ENCODE results near the gene ALDH18A1.

The ALDH18A1 gene

DNA sequence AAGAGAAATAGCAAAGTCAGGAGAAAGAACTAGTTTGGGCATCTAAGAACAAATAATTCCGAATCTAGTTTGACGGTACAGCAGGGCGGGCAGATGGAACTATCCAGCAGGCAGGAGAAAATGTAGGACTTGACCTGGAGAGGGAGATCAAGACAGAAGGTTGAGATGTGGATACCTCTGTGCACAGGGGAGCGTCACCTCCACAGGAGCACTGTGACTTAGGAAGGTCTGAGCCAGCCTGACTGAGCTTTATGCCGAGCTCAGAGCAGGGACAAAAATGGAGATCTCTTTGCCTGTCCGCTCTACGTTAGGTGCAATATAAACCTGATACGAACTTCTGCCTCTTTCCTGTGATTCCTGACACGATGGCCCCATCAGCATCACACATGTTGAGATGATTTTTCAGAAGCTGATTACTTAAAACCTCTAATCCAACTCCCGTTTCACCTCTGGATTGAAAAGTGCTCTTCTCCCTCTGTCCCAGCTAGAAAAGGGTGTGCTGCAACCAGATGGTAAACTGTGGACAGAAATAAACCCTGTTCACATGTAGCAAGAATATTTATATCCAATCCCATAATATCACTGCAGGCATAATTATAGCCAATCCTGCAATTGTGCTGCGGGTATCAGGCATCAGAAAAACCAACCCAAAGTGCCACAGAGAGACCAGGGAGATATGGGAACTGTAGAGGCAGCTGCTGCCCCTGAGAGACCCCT lies 81.7 kb downstream of the ALDH18A1 start:
- DNase-seq, result no peak

GRCh38 chr10:95573964-95574604 lies 82.4 kb downstream of the ALDH18A1 start:
- DNase-seq, result no peak

DNA sequence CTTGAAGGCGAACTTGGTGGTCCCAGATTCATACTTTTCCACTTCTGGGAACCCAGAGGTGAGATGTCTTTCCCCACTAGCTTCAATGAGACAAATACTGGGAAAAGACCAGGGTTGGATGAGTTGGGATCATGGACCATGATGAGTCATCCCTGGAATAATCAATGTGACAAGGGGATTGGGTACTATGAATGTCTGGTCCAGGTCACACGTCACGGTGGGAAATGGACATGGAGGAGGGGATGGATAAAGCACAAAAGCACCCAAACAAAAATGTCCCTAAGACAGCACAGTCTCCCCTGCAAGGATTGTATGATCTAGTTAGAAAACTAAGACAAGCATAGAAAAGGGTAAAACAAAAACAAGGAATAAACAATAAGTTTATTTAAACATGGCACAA lies 83.0 kb downstream of the ALDH18A1 start:
- no peak for DNase-seq

GRCh38 chr10:95572131-95572820 lies 84.2 kb downstream of the ALDH18A1 start:
- no peak for DNase-seq

GRCh38 chr10:95571390-95571789 lies 85.1 kb downstream of the ALDH18A1 start:
- DNase-seq, result no peak

DNA sequence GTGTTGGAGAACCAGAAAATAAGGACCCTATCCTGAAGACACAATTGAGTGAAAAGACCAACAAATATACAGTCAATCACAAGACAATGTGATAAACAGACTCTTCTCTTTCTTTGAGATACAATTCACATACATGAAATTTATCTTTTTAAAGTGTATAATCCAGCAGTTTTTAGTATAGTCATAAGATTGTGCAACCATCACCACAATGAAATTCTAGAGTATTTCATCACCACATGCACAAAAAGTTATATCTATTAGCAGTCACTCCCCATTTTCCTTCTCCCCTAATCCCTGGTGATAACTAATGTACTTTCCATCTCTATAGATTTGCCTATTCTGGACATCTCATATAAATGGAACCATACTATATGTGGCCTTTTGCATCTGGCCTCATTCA lies 87.1 kb downstream of the ALDH18A1 start:
- no peak for DNase-seq

GRCh38 chr10:95567903-95568630 lies 88.4 kb downstream of the ALDH18A1 start:
- no peak for DNase-seq

- DNase-seq, result no peak
Observed at GRCh38 chr10:95566136-95566535, 90.4 kb downstream of the ALDH18A1 start.

DNA sequence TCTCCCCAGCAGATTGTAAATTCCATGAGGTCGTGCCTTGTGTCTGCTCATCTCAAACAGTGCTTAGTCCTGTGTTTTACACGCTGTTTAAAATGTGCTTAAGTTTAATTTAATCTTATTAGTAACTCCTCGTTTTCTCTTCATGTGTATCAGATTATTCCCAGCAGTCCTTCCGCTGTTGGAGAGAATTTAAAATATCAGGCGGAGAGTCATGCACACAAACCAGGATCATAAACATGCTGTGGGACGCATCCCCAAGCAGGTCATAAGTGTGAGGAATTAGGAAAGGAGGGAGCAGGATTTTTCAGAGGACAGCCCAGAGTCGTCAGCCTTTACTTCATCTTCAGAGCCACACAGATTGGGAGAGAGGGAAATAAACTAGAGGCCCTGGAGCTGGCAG lies 91.2 kb downstream of the ALDH18A1 start:
- no peak for DNase-seq

DNA sequence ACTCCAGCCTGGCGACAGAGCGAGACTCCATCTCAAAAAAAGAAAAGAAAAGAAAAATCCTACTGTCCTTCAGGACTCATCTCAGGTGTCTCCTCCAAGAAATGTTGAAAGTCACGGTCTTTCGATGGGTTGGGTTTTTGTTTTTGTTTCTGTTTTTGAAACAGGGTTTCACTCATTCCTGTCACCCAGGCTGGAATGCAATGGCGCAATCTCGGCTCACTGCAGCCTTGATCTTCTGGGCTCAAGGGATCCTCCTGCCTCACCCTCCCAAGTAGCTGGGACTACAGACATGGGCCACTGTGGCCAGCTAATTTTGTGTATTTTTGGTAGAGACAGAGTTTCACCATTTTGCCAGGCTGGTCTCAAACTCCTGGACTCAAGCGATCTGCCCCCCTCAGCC lies 92.2 kb downstream of the ALDH18A1 start:
- DNase-seq, result no peak

- DNase-seq, result no peak
Observed at GRCh38 chr10:95562341-95562965, 94.1 kb downstream of the ALDH18A1 start.

DNA sequence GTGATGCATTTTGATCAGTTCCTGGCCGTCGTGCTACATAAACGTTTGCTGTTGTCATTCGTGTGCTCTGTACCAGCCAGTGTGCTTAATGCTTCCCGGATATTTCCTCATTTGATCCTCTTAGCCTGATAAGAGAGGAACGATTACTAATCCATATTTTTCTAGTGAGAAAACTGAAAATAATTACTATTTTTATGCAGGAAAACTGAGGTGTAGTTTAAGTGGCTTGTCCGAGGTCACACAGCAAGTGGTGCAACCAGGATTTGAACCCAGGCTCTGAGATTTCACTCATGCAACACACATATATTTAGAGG lies 94.7 kb downstream of the ALDH18A1 start:
- no peak for DNase-seq

DNA sequence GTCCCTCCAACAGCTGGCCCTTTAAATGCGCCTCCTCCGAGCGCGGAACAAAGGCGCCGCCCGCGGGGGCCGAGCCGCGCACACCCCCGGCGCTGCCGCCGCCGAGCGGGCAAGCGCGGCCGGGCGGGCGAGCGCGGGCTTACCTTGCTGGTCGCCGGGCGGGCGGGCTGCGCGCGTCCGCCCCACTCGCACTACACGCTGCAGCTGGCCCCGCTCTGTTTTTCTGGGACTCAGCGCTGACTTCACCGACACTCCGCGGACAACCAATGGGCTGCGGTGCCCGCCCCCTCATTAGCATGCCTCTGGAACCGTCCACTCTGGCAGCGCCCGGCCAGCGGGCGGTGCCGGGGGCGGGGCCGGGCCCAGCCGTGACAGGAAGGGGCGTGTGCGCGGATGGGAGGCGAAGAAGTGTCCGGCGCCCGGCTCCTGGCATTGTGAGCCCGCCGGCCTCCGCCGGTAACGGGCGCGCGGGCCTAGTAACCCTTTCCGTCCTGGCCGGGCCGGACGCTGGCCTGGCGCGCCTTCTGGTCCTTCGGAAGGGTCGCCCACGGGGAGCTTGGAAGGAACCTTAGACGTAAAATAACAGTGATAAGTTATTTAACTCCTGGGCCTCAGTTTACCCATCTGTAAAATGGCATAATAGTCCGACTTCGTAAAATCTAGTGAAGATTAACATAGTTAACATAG lies 95.2 kb downstream of the ALDH18A1 start, which contains the start of gene SORBS1:
SORBS1 (minus strand) TSS at position 195 of the 687 bp plus-strand sequence. CDS start 120,236 bp downstream, outside the sequence.
- DNase-seq, result peak; percentile 87 to 89

- DNase-seq, result peak in 1 of 2 experiments; percentile 64
Observed at GRCh38 chr10:95560278-95561176, 96.0 kb downstream of the ALDH18A1 start.

DNA sequence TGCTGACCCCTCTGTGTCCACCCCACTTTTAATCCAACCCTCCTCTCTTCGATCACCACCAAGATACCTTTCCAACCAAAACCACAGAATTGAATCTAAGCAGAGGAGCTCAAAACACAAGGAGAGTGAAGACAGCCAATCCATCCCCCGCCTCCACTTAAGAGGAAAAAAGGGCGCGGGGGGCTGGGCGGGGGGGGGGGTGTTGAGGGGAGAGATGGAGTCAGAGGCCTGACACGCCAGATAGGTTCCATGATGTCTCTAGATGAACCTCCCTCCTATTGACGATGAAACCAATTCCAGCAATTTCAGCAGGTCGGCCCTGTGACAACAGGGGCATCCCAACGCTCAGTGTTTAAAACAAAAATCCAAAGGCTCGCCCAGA lies 96.6 kb downstream of the ALDH18A1 start:
- no peak for DNase-seq

- DNase-seq, result no peak
Observed at GRCh38 chr10:95559471-95559870, 97.0 kb downstream of the ALDH18A1 start.

- no peak for DNase-seq
Observed at GRCh38 chr10:95558593-95559320, 97.8 kb downstream of the ALDH18A1 start.

DNA sequence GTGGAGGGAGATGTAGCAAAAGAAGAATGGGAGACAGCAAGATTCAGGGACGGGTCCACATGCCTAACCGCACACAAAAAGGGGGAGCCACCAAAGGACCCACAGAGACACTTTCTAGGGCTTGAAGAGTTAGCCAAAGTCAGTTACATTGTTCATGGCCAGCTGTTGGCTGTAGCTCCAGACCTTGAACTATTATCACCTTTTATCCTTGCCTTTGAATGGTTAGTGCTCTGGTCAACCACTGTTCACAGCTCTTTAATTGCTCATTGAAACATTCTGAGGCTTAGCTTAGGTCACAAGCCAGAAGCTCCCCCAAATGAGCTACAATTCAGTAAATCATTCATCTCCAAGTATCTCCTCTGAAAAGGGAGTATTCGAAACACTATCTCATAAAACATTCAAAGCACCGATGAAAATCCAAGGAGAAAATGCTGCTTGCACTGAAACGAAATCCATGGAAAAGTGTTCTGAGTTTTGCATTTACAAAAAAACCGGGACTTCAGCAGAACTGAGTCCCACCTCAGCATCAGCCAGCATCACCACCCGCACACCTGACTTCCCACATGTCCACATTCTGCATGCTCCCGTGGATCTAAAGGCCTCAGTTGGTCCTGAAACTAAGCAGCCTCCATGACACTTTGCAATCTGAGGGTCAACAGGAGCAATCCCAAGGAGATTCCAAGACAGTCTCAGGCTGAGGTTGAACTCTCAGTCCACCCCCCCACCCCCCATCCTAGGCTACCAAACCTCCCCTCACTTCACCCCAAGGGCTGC lies 99.3 kb downstream of the ALDH18A1 start:
- no peak for DNase-seq
